Measurements from ENCODE around the gene PML. TPM values are rescaled to one million over a fixed set of nuclear protein-coding genes. Genes with fewer than 3 reads are reported as not detected.

PML gene
- total RNA-seq, 1 experiment from 2014 or later = 24.6 TPM

DNA sequence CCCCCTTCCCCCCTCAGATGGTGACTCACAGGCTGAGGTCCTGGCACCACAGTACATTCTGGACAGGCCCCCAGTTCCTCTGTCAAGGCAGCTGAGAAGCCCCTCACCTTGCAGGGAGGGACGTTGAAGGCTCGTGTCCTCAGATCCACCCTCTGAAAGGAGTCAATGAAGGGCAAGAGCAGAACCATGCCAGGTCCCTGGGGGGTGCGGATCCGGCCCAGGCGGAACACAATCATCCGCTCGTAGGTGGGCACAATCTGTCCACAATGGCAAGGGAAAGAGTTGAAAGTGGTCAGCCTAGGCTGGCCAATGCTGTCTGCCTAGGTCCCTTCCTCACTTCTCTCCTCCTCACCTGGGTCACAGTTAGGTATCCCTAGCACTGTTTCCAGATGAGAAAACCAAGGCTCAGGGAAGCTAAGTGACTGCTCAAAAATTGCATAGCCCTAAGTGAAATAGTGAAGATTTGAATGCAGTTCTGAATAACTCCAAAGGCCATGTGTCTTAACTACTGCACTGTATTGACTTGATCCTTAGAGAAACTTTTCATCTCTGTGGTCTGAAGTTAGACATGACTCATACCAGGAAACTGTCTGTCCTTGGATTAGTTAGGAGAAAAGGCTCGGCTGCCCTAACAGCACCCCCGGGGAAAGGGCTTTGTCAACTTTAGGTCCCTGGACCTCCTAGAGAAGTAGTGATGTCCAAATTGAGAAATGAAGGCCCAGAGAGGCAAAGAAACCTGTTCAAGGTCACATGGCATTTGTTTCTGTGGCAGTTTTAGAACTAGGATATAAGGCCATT, 5.3 kb upstream of the PML start:
- Histone ChIP-seq H3K23ac (ENCODE audit: insufficient read length, low read depth, low read length) (no peak overlapping the region), H2BK15ac (ENCODE audit: low read depth, low read length) (no peak overlapping the region), H3T11ph (ENCODE audit: low read length) (no peak overlapping the region), H4K8ac (replicated peaks; ENCODE audit: insufficient read length, low read depth, low read length) (no peak overlapping the region), H3K27ac (ENCODE audit: insufficient read length, low read depth, low read length) (no peak overlapping the region), H3K9me3 (ENCODE audit: control insufficient read depth, low read depth, low read length) (no peaks in the 10 kb centered on the region), H2BK120ac (ENCODE audit: low read depth, low read length, poor library complexity, severe bottlenecking) (no peak overlapping the region), H2BK12ac (ENCODE audit: insufficient read length, low read depth, low read length) (no peak overlapping the region), H4K5ac (ENCODE audit: insufficient read length, low read depth, low read length) (no peak overlapping the region), H4K20me1 (ENCODE audit: control insufficient read depth, insufficient read depth, insufficient read length) (no peaks in the 10 kb centered on the region), H3K56ac (ENCODE audit: insufficient read length, low read depth, low read length) (no peak overlapping the region), H3K79me2 (ENCODE audit: insufficient read depth, low read length) (no peaks in the 10 kb centered on the region), H2AK5ac (ENCODE audit: insufficient read length, low read length) (no peak overlapping the region), H3K27me3 (ENCODE audit: insufficient read depth, low read length) (no peaks in the 10 kb centered on the region), H3K4ac (ENCODE audit: low read depth, low read length) (no peak overlapping the region), H3K9ac (ENCODE audit: extremely low read depth, insufficient read length, low read length) (no peak overlapping the region), H3K79me1 (ENCODE audit: insufficient read depth, low read depth, low read length, poor library complexity, severe bottlenecking) (no peaks in the 10 kb centered on the region), H3K23me2 (ENCODE audit: insufficient read length, low read depth, low read length, poor library complexity, severe bottlenecking) (peaks cover 4% of the 10 kb centered on the region), H3K14ac (ENCODE audit: insufficient read depth, low read length) (no peak overlapping the region), H4K91ac (ENCODE audit: insufficient read length, low read depth, low read length) (no peak overlapping the region), H3K4me1 (ENCODE audit: insufficient read depth, low read length) (no peaks in the 10 kb centered on the region), H3K18ac (ENCODE audit: insufficient read length, low read depth, low read length) (no peak overlapping the region), H2BK5ac (ENCODE audit: insufficient read length, low read length) (no peak overlapping the region), H2BK20ac (ENCODE audit: low read depth, low read length, poor library complexity, severe bottlenecking) (no peak overlapping the region), H2AFZ (ENCODE audit: low read length) (no peak overlapping the region), H3K4me2 (ENCODE audit: insufficient read depth, insufficient read length, low read length) (no peak overlapping the region)
- TF ChIP-seq, protein P1, sequence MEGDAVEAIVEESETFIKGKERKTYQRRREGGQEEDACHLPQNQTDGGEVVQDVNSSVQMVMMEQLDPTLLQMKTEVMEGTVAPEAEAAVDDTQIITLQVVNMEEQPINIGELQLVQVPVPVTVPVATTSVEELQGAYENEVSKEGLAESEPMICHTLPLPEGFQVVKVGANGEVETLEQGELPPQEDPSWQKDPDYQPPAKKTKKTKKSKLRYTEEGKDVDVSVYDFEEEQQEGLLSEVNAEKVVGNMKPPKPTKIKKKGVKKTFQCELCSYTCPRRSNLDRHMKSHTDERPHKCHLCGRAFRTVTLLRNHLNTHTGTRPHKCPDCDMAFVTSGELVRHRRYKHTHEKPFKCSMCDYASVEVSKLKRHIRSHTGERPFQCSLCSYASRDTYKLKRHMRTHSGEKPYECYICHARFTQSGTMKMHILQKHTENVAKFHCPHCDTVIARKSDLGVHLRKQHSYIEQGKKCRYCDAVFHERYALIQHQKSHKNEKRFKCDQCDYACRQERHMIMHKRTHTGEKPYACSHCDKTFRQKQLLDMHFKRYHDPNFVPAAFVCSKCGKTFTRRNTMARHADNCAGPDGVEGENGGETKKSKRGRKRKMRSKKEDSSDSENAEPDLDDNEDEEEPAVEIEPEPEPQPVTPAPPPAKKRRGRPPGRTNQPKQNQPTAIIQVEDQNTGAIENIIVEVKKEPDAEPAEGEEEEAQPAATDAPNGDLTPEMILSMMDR (conservative IDR thresholded peaks at IDR 0.05) = no peak
- H3K4me3 Mint-ChIP-seq = no peak overlapping the region
- H3K27ac Mint-ChIP-seq = no peak overlapping the region
- peaks cover 10 to 15% of the 10 kb centered on the region in 2 experiments for H3K4me1 Mint-ChIP-seq
- no CpG with 5 or more reads among the region's 9 CpGs for WGBS (ENCODE audit: extremely low coverage, insufficient read length, low lambda C conversion rate)
- no peaks in the 10 kb centered on the region; a peak in 1 of 5 replicates for H3K9me3 Mint-ChIP-seq
- DNase-seq = no peak
- peaks cover 14% of the 10 kb centered on the region for H3K27me3 Mint-ChIP-seq (ENCODE audit: low read depth)
- no peaks in the 10 kb centered on the region for H3K36me3 Mint-ChIP-seq (ENCODE audit: insufficient read depth in 1 of 3, low read depth in 3 of 3)

All from H9 (cell line).